ENCODE results near the gene CCDC120. TPM values are rescaled to one million over a fixed set of nuclear protein-coding genes. Genes with fewer than 3 reads are reported as not detected.

CCDC120 gene
- polyA plus RNA-seq, 1 experiment: 0.83 TPM

DNA sequence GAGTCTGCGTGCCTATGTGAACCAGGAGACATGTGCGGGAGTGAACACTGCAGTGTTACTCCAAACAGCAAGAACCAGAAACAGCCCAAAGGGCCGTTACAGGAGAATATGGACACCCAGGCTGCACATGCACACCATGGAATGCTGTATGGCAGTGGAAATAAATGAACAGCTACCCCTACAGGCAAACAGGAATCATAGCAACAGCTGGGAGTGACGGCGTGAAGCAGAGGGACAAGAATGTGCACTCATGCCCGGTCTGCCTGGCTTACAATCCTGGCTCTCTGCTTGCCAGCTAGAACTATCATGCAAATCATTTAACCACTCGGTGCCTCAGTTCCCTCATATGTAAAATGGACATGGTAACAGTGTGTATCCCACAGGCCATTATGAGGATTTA is 48.1 kb downstream of the CCDC120 start:
- Histone ChIP-seq H3K27ac (ENCODE audit: low read depth, low read length) (no peak overlapping the region), H3K27me3 (ENCODE audit: control insufficient read depth, insufficient read depth, low read length) (no peaks in the 10 kb centered on the region), H3K9me3 (ENCODE audit: control insufficient read depth, insufficient read depth, low read length) (no peaks in the 10 kb centered on the region), H3K4me3 (ENCODE audit: low read depth, low read length) (no peak overlapping the region)
- CTCF ChIA-PET: interaction anchor here (1.0 to 1.4 kb wide), 2 partner anchors 22 to 458 kb away, joined by 3 to 5 read pairs; no protein-coding TSS in a partner anchor
- TF ChIP-seq, protein P1, sequence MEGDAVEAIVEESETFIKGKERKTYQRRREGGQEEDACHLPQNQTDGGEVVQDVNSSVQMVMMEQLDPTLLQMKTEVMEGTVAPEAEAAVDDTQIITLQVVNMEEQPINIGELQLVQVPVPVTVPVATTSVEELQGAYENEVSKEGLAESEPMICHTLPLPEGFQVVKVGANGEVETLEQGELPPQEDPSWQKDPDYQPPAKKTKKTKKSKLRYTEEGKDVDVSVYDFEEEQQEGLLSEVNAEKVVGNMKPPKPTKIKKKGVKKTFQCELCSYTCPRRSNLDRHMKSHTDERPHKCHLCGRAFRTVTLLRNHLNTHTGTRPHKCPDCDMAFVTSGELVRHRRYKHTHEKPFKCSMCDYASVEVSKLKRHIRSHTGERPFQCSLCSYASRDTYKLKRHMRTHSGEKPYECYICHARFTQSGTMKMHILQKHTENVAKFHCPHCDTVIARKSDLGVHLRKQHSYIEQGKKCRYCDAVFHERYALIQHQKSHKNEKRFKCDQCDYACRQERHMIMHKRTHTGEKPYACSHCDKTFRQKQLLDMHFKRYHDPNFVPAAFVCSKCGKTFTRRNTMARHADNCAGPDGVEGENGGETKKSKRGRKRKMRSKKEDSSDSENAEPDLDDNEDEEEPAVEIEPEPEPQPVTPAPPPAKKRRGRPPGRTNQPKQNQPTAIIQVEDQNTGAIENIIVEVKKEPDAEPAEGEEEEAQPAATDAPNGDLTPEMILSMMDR (IDR thresholded peaks at IDR 0.05; ENCODE audit: low read depth, low read length): peak; percentile 57
- POLR2A ChIA-PET: interaction anchor here (0.7 kb wide), 1 partner anchor 63 kb away, joined by 3 read pairs; no protein-coding TSS in a partner anchor
- peak; percentile 16 for DNase-seq (ENCODE audit: low read depth, low spot score)

DNA sequence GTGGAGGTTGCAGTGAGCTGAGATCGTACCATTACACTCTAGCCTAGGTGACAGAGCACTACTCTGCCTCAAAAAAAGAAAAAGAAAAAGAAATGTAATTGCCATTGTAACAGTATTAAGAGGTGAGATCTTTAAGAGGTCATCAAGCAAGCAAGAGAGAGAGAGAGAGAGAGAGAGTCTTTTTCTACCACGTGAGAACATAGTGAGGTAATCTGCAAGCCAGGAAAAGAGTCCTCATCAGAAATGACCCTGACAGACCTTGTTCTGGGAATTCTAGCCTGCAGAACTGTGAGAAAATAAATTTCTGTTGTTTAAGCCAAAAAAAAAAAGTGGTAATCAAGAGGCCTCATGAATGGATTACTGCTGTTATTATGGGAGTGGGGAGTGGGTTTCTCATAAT is 49.8 kb downstream of the CCDC120 start:
- POLR2A ChIA-PET: no interaction called here
- H3K9me3 ChIP-seq (ENCODE audit: control insufficient read depth, insufficient read depth, low read length): no peaks in the 10 kb centered on the region
- TF ChIP-seq, protein P1 (IDR thresholded peaks at IDR 0.05; ENCODE audit: low read depth, low read length): no peak

DNA sequence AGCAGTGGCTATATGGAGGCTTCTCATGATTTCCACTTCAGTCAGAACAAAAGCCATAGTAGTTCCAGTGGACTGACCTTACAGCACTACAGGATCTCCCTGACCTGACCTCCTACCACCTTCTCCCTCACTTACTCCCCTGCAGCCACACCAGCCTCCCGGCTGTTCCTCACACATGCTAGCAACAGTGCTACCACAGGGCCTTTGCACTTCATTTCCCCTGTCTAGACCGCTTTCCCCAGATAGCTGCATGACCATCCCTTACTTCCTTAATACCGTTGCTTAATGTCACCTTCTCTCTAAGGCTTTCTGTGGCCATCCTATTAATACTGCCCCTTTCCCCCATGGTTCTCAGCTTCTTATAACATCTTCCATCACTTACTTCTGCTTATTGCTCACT is 51.6 kb downstream of the CCDC120 start:
- no peaks in the 10 kb centered on the region for H3K27me3 ChIP-seq (ENCODE audit: control insufficient read depth, insufficient read depth, low read length)
- no peak overlapping the region for H3K4me3 ChIP-seq (ENCODE audit: low read depth, low read length)
- ChIA-PET CTCF (no interaction called here), POLR2A (no interaction called here)
- H3K27ac ChIP-seq (ENCODE audit: low read depth, low read length): no peak overlapping the region
- TF ChIP-seq, protein P1 (IDR thresholded peaks at IDR 0.05; ENCODE audit: low read depth, low read length): no peak
- no peaks in the 10 kb centered on the region for H3K9me3 ChIP-seq (ENCODE audit: control insufficient read depth, insufficient read depth, low read length)
- no peak for DNase-seq (ENCODE audit: low read depth, low spot score)

More for the DNA sequence above, 49.8 kb downstream of the CCDC120 start:
- no peak overlapping the region for H3K27ac ChIP-seq (ENCODE audit: low read depth, low read length)
- no peak overlapping the region for H3K4me3 ChIP-seq (ENCODE audit: low read depth, low read length)
- H3K27me3 ChIP-seq (ENCODE audit: control insufficient read depth, insufficient read depth, low read length): no peaks in the 10 kb centered on the region
- CTCF ChIA-PET: no interaction called here
- DNase-seq (ENCODE audit: low read depth, low spot score): no peak

DNA sequence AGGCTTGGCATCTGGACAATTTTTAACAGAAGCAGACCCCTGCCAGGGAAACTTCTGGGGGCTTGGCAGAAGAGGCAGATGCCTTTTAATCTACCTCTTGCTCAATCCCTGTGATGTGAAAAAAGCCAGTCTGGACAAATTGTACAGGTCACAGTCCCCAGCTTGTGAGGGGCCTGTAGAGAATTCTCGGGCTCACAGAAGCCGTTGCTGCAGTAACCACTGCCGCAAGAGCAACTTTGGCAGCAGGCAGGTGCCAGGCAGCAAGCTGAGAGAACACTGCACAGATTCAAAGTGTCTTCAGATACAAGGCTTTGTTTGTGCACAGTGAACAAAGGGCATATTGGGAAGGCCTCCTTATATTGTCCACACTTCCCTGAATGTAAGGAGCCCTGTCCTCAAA is 53.0 kb downstream of the CCDC120 start:
- no peak for DNase-seq (ENCODE audit: low read depth, low spot score)
- Histone ChIP-seq H3K27me3 (ENCODE audit: control insufficient read depth, insufficient read depth, low read length) (no peaks in the 10 kb centered on the region), H3K27ac (ENCODE audit: low read depth, low read length) (no peak overlapping the region), H3K9me3 (ENCODE audit: control insufficient read depth, insufficient read depth, low read length) (no peaks in the 10 kb centered on the region), H3K4me3 (ENCODE audit: low read depth, low read length) (no peak overlapping the region)
- CTCF ChIA-PET: no interaction called here
- POLR2A ChIA-PET: no interaction called here
- TF ChIP-seq, protein P1 (IDR thresholded peaks at IDR 0.05; ENCODE audit: low read depth, low read length): no peak

DNA sequence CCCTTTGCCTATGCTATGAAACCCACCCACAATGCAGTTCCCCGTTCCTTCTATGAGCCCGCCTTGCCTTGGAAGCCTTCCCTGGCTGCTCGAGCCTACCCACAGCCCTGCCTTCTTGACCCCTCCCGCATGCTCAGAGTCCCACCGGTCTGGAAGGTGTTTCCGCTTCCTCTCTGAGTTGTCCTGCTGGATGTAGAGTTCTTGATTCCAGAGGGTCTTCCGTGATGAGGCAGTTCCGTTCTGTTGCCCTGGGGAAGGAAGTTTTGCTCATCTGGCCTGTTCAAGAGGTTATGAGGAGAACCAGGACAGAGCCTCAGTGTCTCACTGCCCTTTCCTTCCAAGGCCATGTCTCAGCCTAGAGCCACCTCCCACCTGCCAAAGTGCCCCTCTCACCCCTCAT is 57.3 kb downstream of the CCDC120 start:
- ChIA-PET POLR2A (no interaction called here), CTCF (no interaction called here)
- Histone ChIP-seq H3K9me3 (ENCODE audit: control insufficient read depth, insufficient read depth, low read length) (no peaks in the 10 kb centered on the region), H3K27me3 (ENCODE audit: control insufficient read depth, insufficient read depth, low read length) (no peaks in the 10 kb centered on the region), H3K27ac (ENCODE audit: low read depth, low read length) (no peak overlapping the region), H3K4me3 (ENCODE audit: low read depth, low read length) (no peak overlapping the region)
- no peak for DNase-seq (ENCODE audit: low read depth, low spot score)
- TF ChIP-seq, protein P1 (IDR thresholded peaks at IDR 0.05; ENCODE audit: low read depth, low read length): no peak
